Activated naive CD8-positive, alpha-beta T cell treated with anti-CD3 and anti-CD28 coated beads for 36 hours (primary cell): ENCODE data around the gene PBX4. TPM values are rescaled to one million over a fixed set of nuclear protein-coding genes. Genes with fewer than 3 reads are reported as not detected.

Experiments used
- DNase-seq: peaks from one replicate; pipeline ENCODE4 v3.0.0; 2021
- H3K27ac Mint-ChIP-seq: one replicate; pipeline ENCODE4 v1.8.0; 2022; ENCODE audit warnings: mild to moderate bottlenecking, moderate library complexity, mixed read lengths
- H3K27me3 Mint-ChIP-seq: one replicate; pipeline ENCODE4 v1.8.0; 2022; ENCODE audit warnings: mild to moderate bottlenecking, mixed read lengths
- H3K36me3 Mint-ChIP-seq: one replicate; pipeline ENCODE4 v1.8.0; 2021; ENCODE audit warnings: mild to moderate bottlenecking, mixed read lengths
- H3K4me1 Mint-ChIP-seq: one replicate; pipeline ENCODE4 v1.8.0; 2021; ENCODE audit warnings: mixed read lengths
- H3K4me3 Mint-ChIP-seq: one replicate; pipeline ENCODE4 v1.8.0; 2022; ENCODE audit warnings: mild to moderate bottlenecking, moderate library complexity, mixed read lengths
- H3K9me3 Mint-ChIP-seq: one replicate; pipeline ENCODE4 v1.8.0; 2022; ENCODE audit warnings: mixed read lengths
- total RNA-seq, 2 experiments: library from RNA; stranded (reverse); gene quantifications; one replicate each; pipeline ENCODE4 v1.2.3, GENCODE V29; 2021

Gene PBX4
- total RNA-seq, 2 experiments from 2014 or later = 8.2 to 9.6 TPM

DNA sequence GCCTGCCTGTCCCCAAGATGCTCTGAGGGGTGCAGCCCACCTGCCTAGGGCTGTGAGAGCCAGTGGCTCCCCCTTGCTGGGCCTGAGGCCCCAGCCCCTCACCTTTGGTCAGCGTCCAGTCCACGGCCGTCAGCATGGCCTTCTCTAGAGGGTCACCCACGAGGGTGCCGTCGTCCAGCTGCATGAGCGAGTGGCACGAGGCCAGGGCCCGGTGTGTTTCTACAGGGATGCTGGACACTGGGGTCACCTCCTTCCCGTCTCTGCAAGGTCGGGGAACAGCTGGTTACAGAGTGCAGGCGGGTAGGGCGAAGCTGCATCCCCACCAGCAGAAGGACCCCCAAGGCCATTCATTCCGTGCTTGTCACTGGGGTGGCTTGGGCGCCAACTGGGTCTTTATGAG is 36.0 kb upstream of the PBX4 start:
- Mint-ChIP-seq H3K36me3 (peaks cover 24% of the 10 kb centered on the region), H3K27ac (no peak overlapping the region), H3K9me3 (no peaks in the 10 kb centered on the region), H3K27me3 (no peaks in the 10 kb centered on the region), H3K4me1 (peaks cover 2% of the 10 kb centered on the region), H3K4me3 (no peak overlapping the region)
- no peak for DNase-seq

GRCh38 chr19:19653597-19654147 is 35.2 kb upstream of the PBX4 start:
- Mint-ChIP-seq H3K4me1 (peaks cover 2% of the 10 kb centered on the region), H3K9me3 (no peaks in the 10 kb centered on the region), H3K36me3 (peaks cover 26% of the 10 kb centered on the region), H3K27me3 (no peaks in the 10 kb centered on the region), H3K27ac (no peak overlapping the region), H3K4me3 (no peak overlapping the region)
- no peak for DNase-seq

GRCh38 chr19:19652482-19653295 is 34.2 kb upstream of the PBX4 start:
- DNase-seq = no peak
- Mint-ChIP-seq H3K4me3 (no peak overlapping the region), H3K4me1 (peaks cover 2% of the 10 kb centered on the region), H3K27me3 (no peaks in the 10 kb centered on the region), H3K27ac (no peak overlapping the region), H3K36me3 (peaks cover 22% of the 10 kb centered on the region), H3K9me3 (no peaks in the 10 kb centered on the region)

- H3K4me3 Mint-ChIP-seq = no peak overlapping the region
Measured at GRCh38 chr19:19651076-19651475, 32.6 kb upstream of the PBX4 start.

GRCh38 chr19:19650331-19650730 is 31.8 kb upstream of the PBX4 start:
- H3K27ac Mint-ChIP-seq = no peak overlapping the region
- peaks cover 19% of the 10 kb centered on the region for H3K36me3 Mint-ChIP-seq
- H3K9me3 Mint-ChIP-seq = no peaks in the 10 kb centered on the region
- H3K4me3 Mint-ChIP-seq = peak overlapping the region; percentile 1
- H3K27me3 Mint-ChIP-seq = no peaks in the 10 kb centered on the region
- peaks cover 2% of the 10 kb centered on the region for H3K4me1 Mint-ChIP-seq
- DNase-seq = no peak

More at GRCh38 chr19:19651076-19651475, 32.6 kb upstream of the PBX4 start:
- peaks cover 19% of the 10 kb centered on the region for H3K36me3 Mint-ChIP-seq
- no peak for DNase-seq
- no peak overlapping the region for H3K27ac Mint-ChIP-seq
- no peaks in the 10 kb centered on the region for H3K9me3 Mint-ChIP-seq
- no peaks in the 10 kb centered on the region for H3K27me3 Mint-ChIP-seq
- peaks cover 2% of the 10 kb centered on the region for H3K4me1 Mint-ChIP-seq

DNA sequence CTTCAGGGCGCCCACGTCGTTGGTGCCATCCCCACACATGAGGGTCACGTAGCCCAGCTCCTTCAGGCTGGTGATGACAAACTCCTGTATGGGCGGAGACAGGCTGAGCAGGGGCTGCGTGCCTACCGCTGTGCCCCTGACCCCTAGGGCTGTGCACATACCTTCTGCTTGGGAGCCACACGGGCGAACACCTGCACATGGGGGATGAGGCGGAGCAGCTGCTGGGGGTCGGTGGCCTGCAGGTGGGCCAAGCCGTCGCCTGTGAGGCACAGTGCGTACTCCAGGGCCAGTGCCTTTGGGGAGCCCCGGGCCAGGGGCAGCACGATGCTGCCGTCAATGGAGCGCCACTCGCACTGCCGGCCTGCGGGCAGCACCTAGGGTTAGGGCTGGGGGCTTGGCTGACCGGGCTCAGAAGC is 31.1 kb upstream of the PBX4 start:
- no peak overlapping the region for H3K4me3 Mint-ChIP-seq
- H3K27me3 Mint-ChIP-seq = no peaks in the 10 kb centered on the region
- H3K27ac Mint-ChIP-seq = peak overlapping the region; percentile 47
- peaks cover 3% of the 10 kb centered on the region for H3K4me1 Mint-ChIP-seq
- H3K36me3 Mint-ChIP-seq = peaks cover 16% of the 10 kb centered on the region
- DNase-seq = no peak
- no peaks in the 10 kb centered on the region for H3K9me3 Mint-ChIP-seq

- Mint-ChIP-seq H3K4me1 (peaks cover 3% of the 10 kb centered on the region), H3K4me3 (no peak overlapping the region), H3K27ac (peak overlapping the region; percentile 47), H3K36me3 (peaks cover 16% of the 10 kb centered on the region), H3K27me3 (no peaks in the 10 kb centered on the region), H3K9me3 (no peaks in the 10 kb centered on the region)
- DNase-seq = no peak
Measured at GRCh38 chr19:19649155-19649554, 30.7 kb upstream of the PBX4 start.

- no peak overlapping the region for H3K4me3 Mint-ChIP-seq
- peaks cover 15% of the 10 kb centered on the region for H3K36me3 Mint-ChIP-seq
- peaks cover 14% of the 10 kb centered on the region for H3K4me1 Mint-ChIP-seq
- no peaks in the 10 kb centered on the region for H3K9me3 Mint-ChIP-seq
- no peaks in the 10 kb centered on the region for H3K27me3 Mint-ChIP-seq
- H3K27ac Mint-ChIP-seq = no peak overlapping the region
- no peak for DNase-seq
Measured at GRCh38 chr19:19647037-19647835, 28.7 kb upstream of the PBX4 start.

DNA sequence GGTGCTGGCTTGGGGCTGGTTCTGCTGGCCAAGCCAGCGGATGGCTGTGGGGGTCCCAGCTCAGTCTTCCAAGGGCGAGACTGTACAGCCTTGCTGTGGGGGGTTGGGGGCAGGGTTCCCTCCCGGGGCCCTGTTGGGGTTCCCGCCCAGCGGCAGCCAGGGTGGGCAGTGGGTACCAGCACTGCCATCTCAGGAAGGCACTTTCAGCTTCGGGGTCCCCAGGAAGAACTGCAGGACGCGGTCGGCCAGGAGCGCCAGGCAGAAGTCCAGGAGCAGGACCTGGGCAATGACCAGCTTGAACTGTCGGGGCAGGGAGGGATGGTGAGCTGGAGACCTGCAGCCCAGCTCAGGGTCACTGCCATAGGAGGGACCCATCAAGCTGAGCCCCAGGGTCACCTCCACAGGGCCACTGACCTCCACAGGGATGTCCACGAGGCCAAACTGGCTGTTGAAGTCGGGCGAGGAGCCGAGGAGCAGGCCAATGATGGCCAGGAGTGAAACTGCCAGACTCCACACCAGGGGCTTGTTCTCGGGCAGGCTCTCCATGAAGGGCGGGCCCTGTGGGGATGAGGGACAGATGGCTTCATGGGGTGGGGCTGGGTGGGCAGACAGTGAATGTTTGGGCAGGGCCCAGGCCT is 26.9 kb upstream of the PBX4 start:
- no peak overlapping the region for H3K4me3 Mint-ChIP-seq
- H3K36me3 Mint-ChIP-seq = peaks cover 16% of the 10 kb centered on the region
- H3K27ac Mint-ChIP-seq = no peak overlapping the region
- peaks cover 17% of the 10 kb centered on the region for H3K4me1 Mint-ChIP-seq
- DNase-seq = no peak
- H3K9me3 Mint-ChIP-seq = no peaks in the 10 kb centered on the region
- H3K27me3 Mint-ChIP-seq = no peaks in the 10 kb centered on the region

DNA sequence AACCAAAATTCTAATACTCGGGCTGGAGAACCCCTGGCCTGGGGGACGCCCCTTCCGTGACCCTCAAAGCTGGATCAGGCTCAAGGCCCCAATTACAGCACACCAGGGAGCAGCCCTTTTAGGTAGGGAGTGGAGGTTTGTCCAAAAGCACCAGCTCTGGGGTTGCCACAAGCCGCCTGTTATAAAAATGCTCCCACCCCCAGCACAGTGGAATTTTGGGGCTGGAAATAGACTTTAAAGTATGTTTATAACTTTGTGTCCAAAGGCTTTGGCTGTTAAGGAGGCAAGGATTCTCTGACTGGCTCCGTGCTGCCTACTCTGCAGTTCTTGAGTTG is 25.5 kb upstream of the PBX4 start:
- peak overlapping the region; percentile 99 for H3K4me3 Mint-ChIP-seq
- no peak for DNase-seq
- peak overlapping the region; percentile 98 for H3K27ac Mint-ChIP-seq
- H3K36me3 Mint-ChIP-seq = peaks cover 14% of the 10 kb centered on the region
- H3K4me1 Mint-ChIP-seq = peaks cover 20% of the 10 kb centered on the region
- no peaks in the 10 kb centered on the region for H3K9me3 Mint-ChIP-seq
- H3K27me3 Mint-ChIP-seq = no peaks in the 10 kb centered on the region

GRCh38 chr19:19643158-19644053 is 24.9 kb upstream of the PBX4 start, which contains the start of gene GMIP:
TSS of gene GMIP (minus strand) at chr19:19643657. CDS start at chr19:19643529, 128 bp downstream.
- DNase-seq = peak; percentile 90
- H3K9me3 Mint-ChIP-seq = no peaks in the 10 kb centered on the region
- H3K4me1 Mint-ChIP-seq = peaks cover 20% of the 10 kb centered on the region
- peaks cover 15% of the 10 kb centered on the region for H3K36me3 Mint-ChIP-seq
- peak within 1 kb of the TSS; percentile 99 for H3K4me3 Mint-ChIP-seq
- peak within 1 kb of the TSS; percentile 98 for H3K27ac Mint-ChIP-seq
- H3K27me3 Mint-ChIP-seq = no peaks in the 10 kb centered on the region

- H3K27ac Mint-ChIP-seq = peak overlapping the region; percentile 98
- H3K36me3 Mint-ChIP-seq = peaks cover 17% of the 10 kb centered on the region
- no peaks in the 10 kb centered on the region for H3K9me3 Mint-ChIP-seq
- no peaks in the 10 kb centered on the region for H3K27me3 Mint-ChIP-seq
- peaks cover 20% of the 10 kb centered on the region for H3K4me1 Mint-ChIP-seq
- peak overlapping the region; percentile 99 for H3K4me3 Mint-ChIP-seq
- peak; percentile 60 for DNase-seq
Measured at GRCh38 chr19:19642506-19643157, 24.1 kb upstream of the PBX4 start.

- no peak overlapping the region for H3K4me3 Mint-ChIP-seq
- no peak overlapping the region for H3K27ac Mint-ChIP-seq
- peak; percentile 34 for DNase-seq
- H3K9me3 Mint-ChIP-seq = no peaks in the 10 kb centered on the region
- peaks cover 20% of the 10 kb centered on the region for H3K4me1 Mint-ChIP-seq
- H3K36me3 Mint-ChIP-seq = peaks cover 40% of the 10 kb centered on the region
- H3K27me3 Mint-ChIP-seq = no peaks in the 10 kb centered on the region
Measured at GRCh38 chr19:19637523-19638251, 19.2 kb upstream of the PBX4 start.
